Femur (tissue), 1 donor: ENCODE measurements around the gene TMEM106B.

Source experiments
- DNase-seq: peaks from one replicate; pipeline ENCODE4 v3.0.0-alpha.2; 2017

The TMEM106B gene

GRCh38 chr7:12229046-12229445, 18.0 kb downstream of the TMEM106B start:
- DNase-seq, result no peak

GRCh38 chr7:12231097-12231496, 20.0 kb downstream of the TMEM106B start:
- DNase-seq, result no peak

GRCh38 chr7:12233175-12233574, 22.1 kb downstream of the TMEM106B start:
- DNase-seq, result no peak

- DNase-seq, result no peak
Observed at GRCh38 chr7:12234334-12234865, 23.3 kb downstream of the TMEM106B start.

- no peak for DNase-seq
Observed at GRCh38 chr7:12235970-12236369, 24.9 kb downstream of the TMEM106B start.

- no peak for DNase-seq
Observed at GRCh38 chr7:12237007-12237406, 25.9 kb downstream of the TMEM106B start.

GRCh38 chr7:12239806-12240205, 28.7 kb downstream of the TMEM106B start:
- no peak for DNase-seq

- DNase-seq, result no peak
Observed at GRCh38 chr7:12244129-12244528, 33.0 kb downstream of the TMEM106B start.

GRCh38 chr7:12244694-12245093, 33.6 kb downstream of the TMEM106B start:
- DNase-seq, result no peak

- no peak for DNase-seq
Observed at GRCh38 chr7:12249706-12250105, 38.6 kb downstream of the TMEM106B start.

GRCh38 chr7:12250232-12250631, 39.1 kb downstream of the TMEM106B start:
- no peak for DNase-seq

GRCh38 chr7:12256090-12256489, 45.0 kb downstream of the TMEM106B start:
- no peak for DNase-seq

- DNase-seq, result no peak
Observed at GRCh38 chr7:12257582-12257981, 46.5 kb downstream of the TMEM106B start.

GRCh38 chr7:12258074-12258473, 47.0 kb downstream of the TMEM106B start:
- no peak for DNase-seq

- no peak for DNase-seq
Observed at GRCh38 chr7:12267542-12267941, 56.4 kb downstream of the TMEM106B start.

GRCh38 chr7:12269100-12269895, 58.2 kb downstream of the TMEM106B start:
- no peak for DNase-seq

GRCh38 chr7:12281038-12281437, 69.9 kb downstream of the TMEM106B start:
- no peak for DNase-seq

- no peak for DNase-seq
Observed at GRCh38 chr7:12287901-12288300, 76.8 kb downstream of the TMEM106B start.

GRCh38 chr7:12289996-12290395, 78.9 kb downstream of the TMEM106B start:
- no peak for DNase-seq

GRCh38 chr7:12290761-12291160, 79.7 kb downstream of the TMEM106B start:
- no peak for DNase-seq

- no peak for DNase-seq
Observed at GRCh38 chr7:12291870-12292269, 80.8 kb downstream of the TMEM106B start.
